Activated effector memory CD4-positive, alpha-beta T cell treated with anti-CD3 and anti-CD28 coated beads, Interleukin-2, amount 50 U/mL, for 16 hours (primary cell): ENCODE results near the gene TRMO.

Experiments
- DNase-seq: peaks from one replicate; pipeline ENCODE4 v3.0.0-alpha.2; 2020

TRMO gene

GRCh38 chr9:97858393-97858713, 63.9 kb downstream of the TRMO start:
- no peak for DNase-seq

- DNase-seq = no peak
Measured at GRCh38 chr9:97857606-97858392, 64.5 kb downstream of the TRMO start.

DNA sequence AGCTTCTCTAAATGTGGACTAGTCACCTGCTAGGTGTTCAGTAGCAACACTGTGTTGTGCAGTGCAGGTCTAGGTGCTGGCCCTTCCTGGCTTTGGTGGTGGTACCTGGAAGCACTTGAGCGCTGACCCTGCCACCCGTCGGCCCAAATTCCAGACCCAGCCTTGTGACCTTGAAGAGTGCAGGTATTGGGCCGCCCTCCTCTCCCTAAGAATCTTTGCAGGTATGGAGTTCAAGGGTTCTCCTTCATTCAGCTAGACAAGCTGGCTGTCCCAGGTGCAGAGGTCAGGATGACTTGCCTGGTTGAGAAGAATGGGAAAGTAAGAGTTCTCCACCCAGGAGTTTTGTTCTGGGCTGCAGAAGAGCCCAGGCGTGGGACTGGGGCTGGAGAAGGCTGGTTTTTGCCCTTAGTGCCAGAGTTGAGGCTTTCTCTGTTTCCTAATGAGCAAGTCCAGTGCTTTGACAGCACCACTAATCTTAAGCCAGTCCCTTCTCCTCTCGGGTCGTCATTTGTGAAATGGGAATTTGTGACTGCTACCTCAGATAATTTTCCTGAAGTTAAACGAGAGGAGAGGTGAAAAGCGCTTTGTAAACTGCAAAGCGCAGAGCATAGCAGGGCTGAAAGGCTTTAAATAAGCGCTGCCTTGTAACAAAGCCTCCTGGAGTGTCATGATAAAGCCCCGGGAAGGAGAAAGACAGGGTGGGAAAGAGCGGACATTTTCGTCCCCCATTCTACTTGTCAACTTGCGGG, 65.3 kb downstream of the TRMO start:
- no peak for DNase-seq

DNA sequence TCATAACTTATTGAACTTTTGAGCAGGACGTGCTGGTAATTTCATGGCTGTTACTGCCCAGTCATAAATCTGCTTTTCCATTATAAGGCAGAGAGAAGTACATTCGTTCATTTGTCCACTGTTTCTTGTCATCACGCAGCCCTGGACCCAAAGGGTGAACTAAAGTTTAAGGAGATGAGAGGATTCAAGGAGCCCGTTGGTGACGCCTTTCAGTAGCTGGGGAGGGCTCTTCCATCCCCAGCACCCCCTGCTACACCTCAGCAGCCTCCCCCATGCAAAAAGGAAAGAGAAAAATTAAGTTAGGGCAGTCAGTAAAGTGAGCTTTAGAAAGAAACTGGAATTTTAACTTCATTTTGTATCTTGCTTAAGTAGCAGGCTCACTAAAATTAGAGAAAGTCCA, 66.4 kb downstream of the TRMO start:
- DNase-seq = no peak

GRCh38 chr9:97855486-97855875, 66.8 kb downstream of the TRMO start:
- DNase-seq = no peak

DNA sequence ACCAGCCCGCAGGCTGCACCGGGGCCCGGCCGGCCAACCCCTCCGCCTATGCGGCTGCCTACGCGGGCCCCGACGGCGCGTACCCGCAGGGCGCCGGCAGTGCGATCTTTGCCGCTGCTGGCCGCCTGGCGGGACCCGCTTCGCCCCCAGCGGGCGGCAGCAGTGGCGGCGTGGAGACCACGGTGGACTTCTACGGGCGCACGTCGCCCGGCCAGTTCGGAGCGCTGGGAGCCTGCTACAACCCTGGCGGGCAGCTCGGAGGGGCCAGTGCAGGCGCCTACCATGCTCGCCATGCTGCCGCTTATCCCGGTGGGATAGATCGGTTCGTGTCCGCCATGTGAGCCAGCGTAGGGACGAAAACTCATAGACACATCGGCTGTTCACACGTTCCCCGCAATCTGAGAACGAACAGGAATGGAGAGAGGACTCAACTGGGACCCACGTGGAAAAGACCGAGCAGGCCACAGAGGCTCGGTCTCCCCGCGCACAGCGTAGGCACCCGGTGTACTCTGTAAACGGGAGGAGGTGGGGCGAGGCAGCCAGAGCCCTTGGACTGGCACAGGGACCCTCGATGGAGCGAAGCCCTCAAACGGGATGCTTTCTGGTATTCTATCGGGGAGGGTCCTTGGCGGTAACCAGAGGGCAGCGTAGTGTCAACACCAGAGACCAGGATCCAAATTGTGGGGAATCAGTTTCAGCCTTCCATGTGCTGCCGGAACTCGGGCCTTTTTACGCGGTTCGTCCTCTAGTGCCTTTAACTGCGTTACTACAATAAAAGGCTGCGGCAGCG, 67.4 kb downstream of the TRMO start:
- no peak for DNase-seq
